Activated naive CD8-positive, alpha-beta T cell (primary cell): ENCODE data around the gene FBXO46.
A peak's percentile ranks its signal among the peaks of the same experiment; 100 is the strongest.

Experiments used
- H3K27ac Mint-ChIP-seq: one replicate; pipeline ENCODE4 v1.8.0; 2021; ENCODE audit warnings: mixed read lengths
- H3K27me3 Mint-ChIP-seq: one replicate; pipeline ENCODE4 v1.8.0; 2021; ENCODE audit warnings: mixed read lengths
- H3K36me3 Mint-ChIP-seq: one replicate; pipeline ENCODE4 v1.8.0; 2021; ENCODE audit warnings: mixed read lengths
- H3K4me1 Mint-ChIP-seq: one replicate; pipeline ENCODE4 v1.8.0; 2021; ENCODE audit warnings: low read depth, mixed read lengths
- H3K4me3 Mint-ChIP-seq: one replicate; pipeline ENCODE4 v1.8.0; 2021; ENCODE audit warnings: mild to moderate bottlenecking, mixed read lengths
- H3K9me3 Mint-ChIP-seq: one replicate; pipeline ENCODE4 v1.8.0; 2021; ENCODE audit warnings: low read depth, mixed read lengths

The FBXO46 gene, protein sequence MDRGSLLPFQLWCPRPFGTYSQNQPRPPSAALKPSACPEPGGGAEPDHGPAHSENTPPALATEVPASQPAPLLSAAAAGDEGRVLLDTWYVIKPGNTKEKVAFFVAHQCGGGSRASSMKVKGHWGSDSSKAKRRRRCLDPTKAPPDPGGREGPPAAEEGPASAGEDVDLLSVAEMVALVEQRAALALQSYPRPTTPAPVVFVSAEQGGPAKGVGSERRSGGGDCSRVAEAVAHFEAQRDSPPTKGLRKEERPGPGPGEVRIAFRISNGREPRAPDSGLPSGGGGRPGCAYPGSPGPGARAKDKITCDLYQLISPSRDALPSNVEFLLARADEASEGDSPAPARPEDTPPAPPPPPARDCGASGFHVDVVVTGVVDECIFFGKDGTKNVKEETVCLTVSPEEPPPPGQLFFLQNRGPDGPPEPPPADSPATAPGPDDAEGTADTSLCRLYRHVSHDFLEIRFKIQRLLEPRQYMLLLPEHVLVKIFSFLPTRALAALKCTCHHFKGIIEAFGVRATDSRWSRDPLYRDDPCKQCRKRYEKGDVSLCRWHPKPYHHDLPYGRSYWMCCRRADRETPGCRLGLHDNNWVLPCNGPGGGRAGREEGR

DNA sequence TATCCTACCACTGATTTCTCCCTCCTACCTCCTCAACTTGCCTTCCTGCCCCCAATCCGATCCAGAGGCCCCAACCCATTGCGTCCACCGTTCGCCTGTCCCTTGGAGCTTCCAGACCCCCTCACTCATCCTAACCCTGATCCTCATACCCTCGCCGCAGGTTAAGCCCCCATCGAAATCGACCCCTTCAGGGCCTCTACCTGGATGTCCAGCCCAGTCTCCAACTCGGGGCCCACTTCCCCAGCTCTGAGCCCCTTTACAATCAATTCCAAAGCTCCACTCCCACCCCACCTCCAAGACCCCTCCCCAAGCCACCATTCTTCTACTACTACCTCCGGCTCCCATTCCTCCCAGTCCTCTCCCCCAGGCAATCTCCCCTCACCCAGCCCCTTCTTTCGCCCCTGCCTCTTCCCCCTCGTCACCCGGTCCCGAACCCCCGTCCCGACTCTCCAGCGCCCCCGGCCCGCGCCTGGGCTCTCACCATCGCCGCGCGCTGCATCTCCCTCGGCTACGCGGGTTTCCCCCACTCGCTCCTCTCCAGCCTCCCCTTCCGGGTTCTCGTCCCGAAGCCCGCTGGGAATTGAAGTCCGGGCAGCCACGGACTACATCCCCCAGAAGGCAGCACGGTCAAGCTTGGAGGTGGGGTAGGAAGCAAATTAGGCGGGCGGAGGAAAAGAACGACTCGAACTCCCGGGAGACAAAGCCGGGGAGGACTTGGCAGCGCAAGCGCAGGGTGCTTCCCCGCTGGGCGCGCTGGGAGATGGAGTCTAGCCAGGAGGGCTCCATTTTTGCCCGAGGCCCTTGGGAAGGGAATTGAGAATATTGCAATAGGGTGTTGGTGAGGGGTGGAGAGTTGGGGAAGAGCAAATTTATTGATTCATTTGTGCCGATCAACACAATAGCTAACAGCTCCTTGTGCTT lies at the start of gene FBXO46:
Gene FBXO46 (minus strand): TSS at position 529 of the 921 bp plus-strand sequence. CDS start 17,401 bp downstream, outside the sequence.
- peak within 1 kb of the TSS; percentile 88 for H3K27ac Mint-ChIP-seq
- H3K27me3 Mint-ChIP-seq: no peaks in the 10 kb centered on the region
- no peaks in the 10 kb centered on the region for H3K9me3 Mint-ChIP-seq
- H3K36me3 Mint-ChIP-seq: no peaks in the 10 kb centered on the region
- H3K4me1 Mint-ChIP-seq: peaks cover 36% of the 10 kb centered on the region
- H3K4me3 Mint-ChIP-seq: peak within 1 kb of the TSS; percentile 98

- Mint-ChIP-seq H3K4me1 (peaks cover 16% of the 10 kb centered on the region), H3K9me3 (no peaks in the 10 kb centered on the region), H3K27ac (no peak overlapping the region), H3K27me3 (peaks cover 10% of the 10 kb centered on the region), H3K36me3 (peaks cover 4% of the 10 kb centered on the region), H3K4me3 (no peak overlapping the region)
These were observed 49.4 kb upstream of the FBXO46 start for GRCh38 chr19:45780146-45780447.

DNA sequence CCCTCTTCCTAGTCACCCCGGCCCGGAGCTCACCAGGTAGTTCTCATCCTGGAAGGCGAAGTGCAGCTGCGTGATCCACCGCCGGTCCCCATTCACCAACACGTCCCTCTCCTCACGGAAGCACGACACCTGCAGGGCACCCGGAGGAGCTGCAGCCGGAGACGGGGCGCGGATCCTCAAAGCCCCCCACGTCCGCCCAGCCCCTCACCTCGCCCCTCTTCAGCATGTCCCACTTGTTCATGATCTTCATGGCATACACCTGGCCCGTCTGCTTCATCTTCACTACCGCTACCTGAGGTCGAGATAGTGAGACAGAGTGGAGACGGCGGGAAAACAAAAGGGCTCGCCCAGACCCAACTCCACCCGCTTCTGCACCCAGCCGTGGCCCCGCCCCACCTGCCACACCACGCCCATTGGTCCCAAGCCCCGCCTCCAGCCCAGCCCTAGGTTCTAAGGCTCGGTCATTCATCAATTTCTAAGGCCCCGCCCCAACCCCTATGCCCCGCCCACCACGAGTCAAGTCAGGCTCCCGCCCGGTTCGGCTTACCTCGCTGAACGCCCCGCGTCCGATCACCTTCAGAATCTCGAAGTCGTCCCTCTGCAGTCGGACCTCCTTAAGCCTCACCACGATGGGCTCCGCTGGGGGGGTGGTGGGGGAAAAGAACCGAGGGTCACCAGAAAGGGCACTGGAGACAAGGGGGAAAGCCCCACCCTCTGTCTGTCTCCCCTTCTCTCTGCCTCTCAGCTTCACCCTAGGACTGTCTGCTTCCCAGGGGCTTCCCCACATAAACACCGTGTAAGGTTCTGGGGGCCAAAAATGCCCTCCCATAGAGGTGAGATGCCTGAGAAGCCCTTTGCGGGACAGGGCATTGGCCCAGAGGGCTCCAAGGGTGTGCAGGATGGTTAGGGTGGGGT lies 48.8 kb upstream of the FBXO46 start:
- H3K27ac Mint-ChIP-seq: no peak overlapping the region
- H3K27me3 Mint-ChIP-seq: peaks cover 9% of the 10 kb centered on the region
- peak overlapping the region; percentile 82 for H3K4me3 Mint-ChIP-seq
- H3K36me3 Mint-ChIP-seq: peaks cover 4% of the 10 kb centered on the region
- H3K9me3 Mint-ChIP-seq: no peaks in the 10 kb centered on the region
- H3K4me1 Mint-ChIP-seq: peaks cover 16% of the 10 kb centered on the region

- Mint-ChIP-seq H3K4me1 (peaks cover 16% of the 10 kb centered on the region), H3K36me3 (peaks cover 4% of the 10 kb centered on the region), H3K4me3 (no peak overlapping the region), H3K9me3 (no peaks in the 10 kb centered on the region), H3K27me3 (peaks cover 9% of the 10 kb centered on the region), H3K27ac (no peak overlapping the region)
These were observed 47.4 kb upstream of the FBXO46 start for GRCh38 chr19:45778010-45778661.

- H3K4me1 Mint-ChIP-seq: peaks cover 16% of the 10 kb centered on the region
- H3K9me3 Mint-ChIP-seq: no peaks in the 10 kb centered on the region
- no peak overlapping the region for H3K27ac Mint-ChIP-seq
- peaks cover 9% of the 10 kb centered on the region for H3K27me3 Mint-ChIP-seq
- H3K36me3 Mint-ChIP-seq: peaks cover 4% of the 10 kb centered on the region
- H3K4me3 Mint-ChIP-seq: no peak overlapping the region
These were observed 46.8 kb upstream of the FBXO46 start for GRCh38 chr19:45777395-45777961.

- Mint-ChIP-seq H3K27me3 (peaks cover 6% of the 10 kb centered on the region), H3K4me1 (peaks cover 16% of the 10 kb centered on the region), H3K4me3 (no peak overlapping the region), H3K36me3 (peaks cover 4% of the 10 kb centered on the region), H3K9me3 (no peaks in the 10 kb centered on the region), H3K27ac (no peak overlapping the region)
These were observed 44.1 kb upstream of the FBXO46 start for GRCh38 chr19:45774765-45775164.

- Mint-ChIP-seq H3K4me3 (no peak overlapping the region), H3K27me3 (no peaks in the 10 kb centered on the region), H3K27ac (no peak overlapping the region), H3K4me1 (peaks cover 6% of the 10 kb centered on the region), H3K36me3 (peaks cover 2% of the 10 kb centered on the region), H3K9me3 (no peaks in the 10 kb centered on the region)
These were observed 42.7 kb upstream of the FBXO46 start for GRCh38 chr19:45773384-45773783.

- H3K27me3 Mint-ChIP-seq: no peaks in the 10 kb centered on the region
- H3K4me3 Mint-ChIP-seq: no peak overlapping the region
- H3K36me3 Mint-ChIP-seq: peaks cover 2% of the 10 kb centered on the region
- H3K9me3 Mint-ChIP-seq: no peaks in the 10 kb centered on the region
- no peak overlapping the region for H3K27ac Mint-ChIP-seq
- peaks cover 6% of the 10 kb centered on the region for H3K4me1 Mint-ChIP-seq
These were observed 42.2 kb upstream of the FBXO46 start for GRCh38 chr19:45772912-45773311.

DNA sequence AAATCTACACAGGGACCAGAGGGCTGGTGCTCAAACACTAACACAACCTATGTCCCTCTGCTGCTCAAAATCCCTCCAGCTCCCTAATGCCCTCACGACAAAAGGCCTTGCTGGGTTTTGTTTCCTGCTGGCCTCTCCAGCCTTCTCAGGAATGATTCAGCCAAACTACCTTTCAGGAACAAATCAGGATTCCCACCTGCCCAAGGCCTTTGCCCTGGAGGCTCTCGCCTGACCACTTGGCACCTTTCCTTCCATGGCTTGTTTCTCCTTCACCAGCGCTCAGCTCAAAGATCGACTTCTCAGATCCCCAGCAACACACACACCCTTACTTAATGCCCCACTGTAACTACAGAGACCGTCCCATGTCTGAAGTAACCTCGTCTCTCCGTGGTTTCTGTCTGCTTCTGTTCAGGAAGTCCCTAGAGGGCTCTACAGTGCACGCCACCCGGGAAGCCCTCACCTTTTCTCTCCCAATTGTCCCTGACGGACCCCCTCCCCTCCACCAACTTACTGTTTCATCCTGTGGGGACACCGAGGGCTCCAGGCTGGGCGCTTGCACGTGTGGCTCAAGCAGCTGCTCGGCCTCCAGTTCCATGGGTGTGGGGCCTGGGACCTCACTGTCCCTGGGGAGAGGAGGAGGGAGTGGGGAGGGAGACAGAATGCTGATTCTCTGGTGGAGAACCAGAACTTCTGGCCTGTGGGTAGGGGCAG lies 41.6 kb upstream of the FBXO46 start:
- H3K27ac Mint-ChIP-seq: no peak overlapping the region
- H3K36me3 Mint-ChIP-seq: peaks cover 2% of the 10 kb centered on the region
- peak overlapping the region; percentile 4 for H3K4me3 Mint-ChIP-seq
- peaks cover 6% of the 10 kb centered on the region for H3K4me1 Mint-ChIP-seq
- no peaks in the 10 kb centered on the region for H3K9me3 Mint-ChIP-seq
- H3K27me3 Mint-ChIP-seq: no peaks in the 10 kb centered on the region

- Mint-ChIP-seq H3K4me1 (peaks cover 6% of the 10 kb centered on the region), H3K9me3 (no peaks in the 10 kb centered on the region), H3K27ac (no peak overlapping the region), H3K36me3 (no peaks in the 10 kb centered on the region), H3K4me3 (peak overlapping the region; percentile 40), H3K27me3 (no peaks in the 10 kb centered on the region)
These were observed 40.7 kb upstream of the FBXO46 start for GRCh38 chr19:45771311-45771933.

DNA sequence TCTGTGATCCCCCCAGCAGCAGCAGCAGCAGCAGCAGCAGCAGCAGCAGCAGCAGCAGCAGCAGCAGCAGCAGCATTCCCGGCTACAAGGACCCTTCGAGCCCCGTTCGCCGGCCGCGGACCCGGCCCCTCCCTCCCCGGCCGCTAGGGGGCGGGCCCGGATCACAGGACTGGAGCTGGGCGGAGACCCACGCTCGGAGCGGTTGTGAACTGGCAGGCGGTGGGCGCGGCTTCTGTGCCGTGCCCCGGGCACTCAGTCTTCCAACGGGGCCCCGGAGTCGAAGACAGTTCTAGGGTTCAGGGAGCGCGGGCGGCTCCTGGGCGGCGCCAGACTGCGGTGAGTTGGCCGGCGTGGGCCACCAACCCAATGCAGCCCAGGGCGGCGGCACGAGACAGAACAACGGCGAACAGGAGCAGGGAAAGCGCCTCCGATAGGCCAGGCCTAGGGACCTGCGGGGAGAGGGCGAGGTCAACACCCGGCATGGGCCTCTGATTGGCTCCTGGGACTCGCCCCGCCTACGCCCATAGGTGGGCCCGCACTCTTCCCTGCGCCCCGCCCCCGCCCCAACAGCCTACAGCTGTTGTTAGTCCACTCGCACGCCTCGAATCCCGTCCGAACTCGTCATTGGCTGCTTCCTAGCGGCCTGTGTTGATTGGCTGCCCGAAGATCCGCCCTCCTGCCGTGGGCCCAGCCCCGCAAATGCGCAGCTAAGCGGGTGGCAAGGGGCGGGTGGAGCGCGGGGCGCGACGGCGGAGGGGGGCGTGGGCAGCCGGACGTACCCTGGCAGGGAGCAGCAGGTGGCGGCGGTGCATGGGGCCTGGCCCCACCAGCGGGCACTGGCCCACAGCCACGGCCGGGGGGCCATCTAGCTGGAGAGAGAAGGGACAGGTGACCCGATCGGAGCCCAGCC lies 39.8 kb upstream of the FBXO46 start:
- Mint-ChIP-seq H3K27ac (no peak overlapping the region), H3K9me3 (no peaks in the 10 kb centered on the region), H3K27me3 (no peaks in the 10 kb centered on the region), H3K4me1 (peaks cover 6% of the 10 kb centered on the region), H3K4me3 (peak overlapping the region; percentile 83), H3K36me3 (no peaks in the 10 kb centered on the region)

- peak overlapping the region; percentile 41 for H3K27ac Mint-ChIP-seq
- peaks cover 6% of the 10 kb centered on the region for H3K4me1 Mint-ChIP-seq
- peak overlapping the region; percentile 83 for H3K4me3 Mint-ChIP-seq
- no peaks in the 10 kb centered on the region for H3K9me3 Mint-ChIP-seq
- H3K27me3 Mint-ChIP-seq: peaks cover 1% of the 10 kb centered on the region
- H3K36me3 Mint-ChIP-seq: no peaks in the 10 kb centered on the region
These were observed 39.1 kb upstream of the FBXO46 start for GRCh38 chr19:45769821-45770191.
